Prostate gland (tissue), 2 donors: ENCODE results near the gene METAP1.

ENCODE experiments used
- CTCF ChIP-seq, 4 experiments: fragments of 200-600 bp in 2 of 4; fragments of 450-650 bp in 2 of 4; sonication (generic) in 2 of 4; IDR thresholded peaks; 1 replicate in 3 of 4; 2 replicates in 1 of 4; pipeline ENCODE4 v1.5.1; 2016 to 2019; ENCODE audit warnings: antibody characterized with exemption in 4 of 4, mild to moderate bottlenecking in 2 of 4, moderate library complexity in 2 of 4
- POLR2A ChIP-seq: fragments of 450-650 bp; IDR thresholded peaks from one replicate; pipeline ENCODE4 v1.6.1; 2016; ENCODE audit warnings: antibody characterized with exemption, mild to moderate bottlenecking
- POLR2AphosphoS5 ChIP-seq: sonication (generic); formaldehyde crosslinking; IDR thresholded peaks from one replicate; pipeline ENCODE4 v1.6.1; 2017; ENCODE audit warnings: antibody characterized with exemption

DNA sequence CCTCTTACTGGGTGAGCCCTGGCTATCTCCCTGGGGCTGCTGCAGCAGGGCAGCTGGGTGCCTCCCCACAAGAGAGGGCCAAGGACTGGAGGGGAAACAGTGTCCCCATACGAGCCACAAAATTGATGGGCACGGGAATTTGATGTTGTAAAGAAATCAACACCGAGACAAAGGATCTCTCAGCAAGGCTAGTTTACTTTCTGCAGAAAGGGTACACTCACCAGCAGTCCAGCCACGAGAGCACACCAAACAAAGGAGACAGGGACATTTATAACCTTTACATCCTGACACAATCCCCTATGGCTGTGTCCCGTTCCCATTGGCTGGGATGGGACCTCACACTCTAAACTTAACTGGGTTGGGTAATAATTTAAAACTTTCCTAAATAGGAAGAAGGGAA, 25.9 kb downstream of the METAP1 start:
- TF ChIP-seq POLR2A (no peak), CTCF (IDR thresholded peaks at IDR 0.05) (no peak), POLR2AphosphoS5 (no peak)
